ENCODE results near the gene CYP26B1.

Gene CYP26B1, protein sequence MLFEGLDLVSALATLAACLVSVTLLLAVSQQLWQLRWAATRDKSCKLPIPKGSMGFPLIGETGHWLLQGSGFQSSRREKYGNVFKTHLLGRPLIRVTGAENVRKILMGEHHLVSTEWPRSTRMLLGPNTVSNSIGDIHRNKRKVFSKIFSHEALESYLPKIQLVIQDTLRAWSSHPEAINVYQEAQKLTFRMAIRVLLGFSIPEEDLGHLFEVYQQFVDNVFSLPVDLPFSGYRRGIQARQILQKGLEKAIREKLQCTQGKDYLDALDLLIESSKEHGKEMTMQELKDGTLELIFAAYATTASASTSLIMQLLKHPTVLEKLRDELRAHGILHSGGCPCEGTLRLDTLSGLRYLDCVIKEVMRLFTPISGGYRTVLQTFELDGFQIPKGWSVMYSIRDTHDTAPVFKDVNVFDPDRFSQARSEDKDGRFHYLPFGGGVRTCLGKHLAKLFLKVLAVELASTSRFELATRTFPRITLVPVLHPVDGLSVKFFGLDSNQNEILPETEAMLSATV

GRCh38 chr2:72147303-72147971 lies at the start of gene CYP26B1:
Gene CYP26B1 (minus strand): TSS chr2:72147862. CDS start chr2:72147834, 28 bp downstream.
- in situ Hi-C loops (cut with MboI; ENCODE audit: low sequenced_read_pairs): no loop called here

DNA sequence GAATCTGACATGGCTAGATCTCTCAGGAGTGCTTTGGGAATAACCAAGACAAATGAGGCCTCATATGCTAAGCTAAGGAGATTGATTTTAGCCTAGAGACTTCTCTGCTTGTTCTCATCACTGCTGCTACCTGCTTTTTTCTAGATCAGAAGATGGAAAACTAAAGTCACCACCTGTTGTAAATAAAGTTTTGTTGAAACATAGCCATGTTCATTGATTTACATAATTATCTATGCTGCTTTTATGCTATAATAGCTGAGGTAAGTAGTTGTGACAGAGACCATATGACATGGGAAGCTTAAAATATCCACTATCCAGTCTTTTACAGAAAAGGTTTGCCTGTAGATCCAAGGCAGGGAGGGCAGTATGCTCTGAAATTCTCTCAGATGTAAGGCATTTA lies 46.1 kb upstream of the CYP26B1 start:
- in situ Hi-C loops (cut with MboI; ENCODE audit: low sequenced_read_pairs): no loop called here

DNA sequence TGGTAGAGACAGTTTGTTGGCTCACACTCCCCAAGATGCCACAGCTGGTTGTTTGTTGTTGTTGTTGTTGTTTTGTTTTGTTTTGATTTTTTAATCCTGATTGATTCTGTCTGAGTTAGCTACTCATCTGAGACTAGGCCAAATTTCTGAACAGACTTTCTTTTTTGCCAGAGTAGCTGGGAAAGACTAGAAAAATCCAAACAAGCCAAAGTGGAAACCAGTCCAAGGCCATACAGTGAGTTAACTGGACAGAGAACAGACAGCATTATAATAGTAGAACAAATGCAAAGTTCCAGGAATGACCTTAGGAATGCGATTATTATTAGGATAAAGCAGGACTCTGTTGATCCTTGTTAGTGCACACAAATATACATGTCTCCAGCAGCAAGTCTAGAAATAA lies 43.8 kb upstream of the CYP26B1 start:
- in situ Hi-C loops (cut with MboI; ENCODE audit: low sequenced_read_pairs): no loop called here

DNA sequence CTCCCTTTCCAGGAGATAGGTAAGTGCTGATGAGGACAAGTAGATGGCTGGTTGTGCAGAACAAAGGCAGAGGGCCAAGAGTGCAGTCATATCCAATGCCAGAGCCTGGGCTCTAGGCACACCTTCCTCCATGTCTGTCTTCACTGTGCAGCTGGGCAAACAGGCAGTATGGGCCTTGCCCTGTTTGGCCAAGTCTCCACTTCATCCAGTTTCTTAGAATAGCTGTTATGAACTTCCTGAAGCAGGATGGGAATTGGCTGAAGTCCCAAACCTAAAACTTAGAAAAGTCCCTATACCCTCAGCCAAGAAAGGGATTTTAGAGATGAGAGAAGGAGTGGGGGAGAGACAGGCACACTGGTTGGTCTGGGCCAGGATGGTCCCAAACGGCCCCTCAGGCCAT lies 37.5 kb upstream of the CYP26B1 start:
- in situ Hi-C loops (cut with MboI; ENCODE audit: low sequenced_read_pairs): no loop called here

GRCh38 chr2:72183466-72183865 lies 35.8 kb upstream of the CYP26B1 start:
- in situ Hi-C loops (cut with MboI; ENCODE audit: low sequenced_read_pairs): no loop called here

DNA sequence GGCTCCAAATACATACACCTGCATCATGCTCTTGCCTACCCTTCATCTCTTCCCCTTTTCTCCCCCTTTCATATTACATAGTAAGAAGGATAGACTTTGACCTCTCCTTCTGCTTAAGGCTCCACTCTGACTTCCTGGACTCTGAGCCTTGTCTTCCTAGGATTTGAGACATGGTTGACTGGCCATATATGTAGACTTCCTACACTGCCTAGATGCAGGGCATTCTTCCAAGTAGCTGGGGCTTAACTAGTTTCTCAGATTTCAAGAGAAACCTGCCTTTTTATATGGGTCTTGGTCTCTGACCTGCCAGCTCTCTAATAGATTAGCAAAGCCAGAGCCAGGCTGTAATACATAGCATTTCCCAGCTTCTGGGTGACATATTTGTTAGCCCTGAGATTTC lies 35.4 kb upstream of the CYP26B1 start:
- in situ Hi-C loops (cut with MboI; ENCODE audit: low sequenced_read_pairs): no loop called here

- in situ Hi-C loops (cut with MboI; ENCODE audit: low sequenced_read_pairs): no loop called here
These were observed 34.9 kb upstream of the CYP26B1 start for GRCh38 chr2:72182547-72182946.

GRCh38 chr2:72181616-72182015 lies 34.0 kb upstream of the CYP26B1 start:
- in situ Hi-C loops (cut with MboI; ENCODE audit: low sequenced_read_pairs): no loop called here

DNA sequence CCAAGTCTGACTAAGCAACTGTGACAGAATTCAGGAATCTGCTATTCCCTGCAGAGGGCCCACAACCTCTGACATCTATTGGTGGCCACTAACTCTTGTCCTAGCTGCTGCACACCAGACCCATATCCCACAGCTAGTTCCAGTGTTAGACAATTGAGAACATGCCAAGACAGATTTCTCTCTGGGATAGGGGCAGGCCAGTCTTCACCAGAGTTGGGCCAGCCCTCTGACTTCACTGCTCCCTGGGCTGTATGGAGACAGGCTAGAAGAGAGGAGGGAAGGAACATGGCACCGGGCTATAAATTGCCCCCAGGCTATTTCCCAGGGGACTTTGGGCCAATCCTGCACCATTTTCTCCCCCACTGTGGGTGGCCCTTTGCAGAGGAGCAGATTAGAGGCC lies 32.7 kb upstream of the CYP26B1 start:
- in situ Hi-C loops (cut with MboI; ENCODE audit: low sequenced_read_pairs): no loop called here

- in situ Hi-C loops (cut with MboI; ENCODE audit: low sequenced_read_pairs): no loop called here
These were observed 30.9 kb upstream of the CYP26B1 start for GRCh38 chr2:72178551-72178950.

DNA sequence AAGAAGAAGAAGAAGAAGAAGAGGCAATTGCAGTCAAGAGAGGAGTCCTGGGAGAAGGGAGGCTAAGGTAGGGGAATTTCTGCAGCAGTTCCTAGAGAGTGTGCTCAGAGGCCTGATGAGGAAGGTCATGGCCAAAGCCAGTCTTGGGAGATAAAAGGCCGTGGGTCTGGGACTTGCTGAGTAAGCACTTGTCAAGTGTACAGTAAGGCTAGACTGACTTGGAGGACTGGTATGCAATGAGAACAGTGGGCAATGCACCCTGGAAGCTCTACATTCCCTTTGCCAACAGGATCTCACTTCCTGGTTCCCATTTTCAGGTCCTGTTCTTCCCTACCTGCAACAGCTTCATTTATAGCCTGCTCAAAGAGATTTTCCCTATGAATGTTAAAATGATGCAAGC lies 28.6 kb upstream of the CYP26B1 start:
- in situ Hi-C loops (cut with MboI; ENCODE audit: low sequenced_read_pairs): no loop called here

GRCh38 chr2:72175636-72176035 lies 28.0 kb upstream of the CYP26B1 start:
- in situ Hi-C loops (cut with MboI; ENCODE audit: low sequenced_read_pairs): no loop called here

DNA sequence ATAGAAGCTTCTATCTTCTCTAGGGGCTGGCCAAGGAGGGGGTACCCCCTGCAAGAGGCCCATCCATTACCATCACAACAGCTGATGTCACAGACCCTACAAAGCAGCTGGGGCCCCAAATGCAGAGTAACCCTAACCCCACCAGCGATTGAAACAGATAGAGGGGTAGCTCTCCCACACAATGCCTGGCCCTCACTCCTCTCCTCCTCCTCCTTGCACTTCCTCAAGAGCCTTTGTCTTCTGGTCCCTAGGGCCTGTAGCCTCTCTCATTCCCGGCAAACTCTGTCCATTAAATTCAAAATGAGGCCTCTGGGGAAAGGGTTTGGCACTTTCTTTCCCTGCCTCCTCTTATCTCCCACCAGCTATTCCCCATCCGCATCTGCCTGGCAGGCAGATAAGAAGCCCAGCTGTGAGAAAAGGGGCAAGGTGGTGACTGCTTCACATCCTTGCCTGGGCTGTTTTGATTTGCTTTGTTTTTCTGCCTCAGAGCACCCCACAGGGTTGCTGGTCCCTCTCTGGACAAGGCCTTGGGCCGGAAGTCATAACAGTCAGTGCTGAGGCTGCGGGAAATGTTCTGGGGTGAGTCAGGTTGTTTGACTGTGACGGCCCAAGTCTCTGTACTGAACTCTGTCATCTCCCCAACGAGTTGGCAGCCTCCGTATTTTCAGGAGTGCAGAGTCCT lies 26.1 kb upstream of the CYP26B1 start:
- in situ Hi-C loops (cut with MboI; ENCODE audit: low sequenced_read_pairs): no loop called here

DNA sequence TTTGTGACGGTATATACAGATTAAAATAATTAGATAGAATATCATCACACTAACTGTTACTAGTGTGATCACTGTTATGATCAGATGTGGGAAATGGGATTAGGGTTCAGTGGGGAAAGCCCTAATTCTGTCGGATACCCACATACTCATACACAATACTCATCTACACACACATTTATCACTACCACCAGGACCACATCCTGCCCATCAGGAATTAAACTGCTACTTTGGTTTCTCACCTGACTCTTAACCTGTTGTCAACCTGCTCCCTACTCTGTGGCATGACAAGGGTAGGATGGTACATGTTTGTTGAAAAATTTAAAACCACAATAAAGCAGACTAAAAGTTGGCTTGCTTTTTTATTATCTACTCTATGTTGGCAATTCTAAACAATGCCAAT lies 24.8 kb upstream of the CYP26B1 start:
- in situ Hi-C loops (cut with MboI; ENCODE audit: low sequenced_read_pairs): no loop called here

GRCh38 chr2:72166279-72166678 lies 18.6 kb upstream of the CYP26B1 start:
- in situ Hi-C loops (cut with MboI; ENCODE audit: low sequenced_read_pairs): no loop called here

GRCh38 chr2:72165792-72166191 lies 18.1 kb upstream of the CYP26B1 start:
- in situ Hi-C loops (cut with MboI; ENCODE audit: low sequenced_read_pairs): no loop called here

DNA sequence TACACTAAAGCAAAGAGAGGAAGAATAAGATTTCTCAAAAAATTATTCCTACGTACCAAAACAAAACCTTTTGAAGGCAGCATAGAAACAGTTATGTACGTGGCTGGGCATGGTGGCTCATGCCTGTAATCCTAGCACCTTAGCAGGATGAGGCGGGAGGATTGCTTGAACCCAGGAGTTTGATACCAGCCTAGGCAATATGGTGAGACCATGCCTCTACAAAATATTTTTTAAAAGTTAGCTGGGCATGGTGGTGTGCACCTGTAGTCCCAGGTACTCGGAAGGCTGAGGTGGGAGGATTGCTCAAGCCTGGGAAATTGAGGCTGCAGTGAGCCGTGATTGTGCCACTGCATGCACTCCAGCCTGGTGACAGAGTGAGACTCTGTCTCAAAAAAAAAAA lies 14.9 kb upstream of the CYP26B1 start:
- in situ Hi-C loops (cut with MboI; ENCODE audit: low sequenced_read_pairs): no loop called here

- in situ Hi-C loops (cut with MboI; ENCODE audit: low sequenced_read_pairs): no loop called here
These were observed 11.7 kb upstream of the CYP26B1 start for GRCh38 chr2:72159211-72159993.

- in situ Hi-C loops (cut with MboI; ENCODE audit: low sequenced_read_pairs): no loop called here
These were observed 10.5 kb upstream of the CYP26B1 start for GRCh38 chr2:72157871-72158771.

DNA sequence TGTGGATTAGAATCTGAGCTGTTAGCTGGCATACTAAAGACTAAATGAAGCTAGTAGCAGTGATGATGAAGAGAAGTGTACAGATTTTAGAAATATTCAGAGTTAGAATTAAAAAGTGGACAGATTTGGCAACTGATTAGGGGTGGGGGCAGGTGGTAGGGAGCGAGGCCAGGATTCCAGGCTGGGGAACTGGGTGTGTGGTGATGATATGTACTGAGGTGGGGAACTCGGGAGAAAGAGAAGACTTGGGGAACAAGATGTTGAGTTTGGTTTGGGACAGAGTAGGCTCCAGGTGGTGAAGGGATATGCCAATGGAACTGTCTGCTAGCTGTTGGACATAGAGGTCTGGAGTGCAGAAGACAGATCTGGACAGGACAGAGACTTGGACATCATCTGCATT lies 9.2 kb upstream of the CYP26B1 start:
- in situ Hi-C loops (cut with MboI; ENCODE audit: low sequenced_read_pairs): no loop called here

All from hTERT RPE-1 (cell line).